ENCODE data around the gene SNRNP27.
"Not testable (repeated sequence)": the region's sequence is repeated elsewhere in the genome, so short reads cannot be mapped to it uniquely, and the experiment has no call there.

SNRNP27 gene, protein sequence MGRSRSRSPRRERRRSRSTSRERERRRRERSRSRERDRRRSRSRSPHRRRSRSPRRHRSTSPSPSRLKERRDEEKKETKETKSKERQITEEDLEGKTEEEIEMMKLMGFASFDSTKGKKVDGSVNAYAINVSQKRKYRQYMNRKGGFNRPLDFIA

DNA sequence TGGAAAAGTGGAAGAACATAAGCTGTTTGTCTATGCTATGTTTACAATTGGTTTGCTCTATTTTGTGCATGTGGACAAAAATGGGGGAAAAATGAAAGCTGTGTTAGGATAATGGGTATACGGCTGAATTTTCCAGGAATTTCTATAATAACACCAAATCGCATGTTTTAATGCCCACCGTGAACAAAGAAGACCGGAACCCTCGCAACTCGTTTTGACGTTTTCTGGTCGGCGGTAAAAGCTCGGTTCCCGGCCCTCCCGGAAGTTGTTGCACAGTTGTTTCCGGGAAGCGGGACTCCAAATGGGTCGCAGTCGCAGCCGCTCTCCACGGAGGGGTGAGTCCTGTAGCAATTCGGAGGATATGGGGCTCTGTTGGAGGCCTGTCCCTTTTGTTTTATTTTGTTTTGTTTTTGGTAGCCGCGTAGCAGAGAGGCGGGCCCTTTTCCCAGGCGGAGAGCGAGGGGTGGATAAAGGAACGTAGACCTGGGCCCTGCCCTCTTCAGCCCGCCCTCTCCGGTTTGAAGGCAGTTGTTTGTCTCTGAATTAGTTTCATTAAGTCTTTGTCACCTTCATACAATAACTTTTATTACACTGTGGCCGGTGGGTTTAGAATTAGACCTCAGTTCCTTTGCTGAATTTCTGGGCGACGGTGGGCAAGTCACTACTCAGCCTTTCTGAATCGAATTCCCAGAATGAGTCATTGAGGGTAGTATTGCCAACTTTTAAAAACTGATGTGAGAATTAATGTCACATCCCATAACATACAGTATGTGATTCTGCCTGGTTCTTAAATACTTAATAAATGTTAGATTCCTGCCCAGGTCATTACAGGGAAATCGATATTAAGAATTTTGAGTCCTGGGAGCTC lies at the start of gene SNRNP27:
SNRNP27 (plus strand) TSS at position 273 of the 868 bp plus-strand sequence; CDS start at position 302, 29 bp downstream.
- DNase-seq (ENCODE audit: low read depth in 1 of 2, low spot score in 1 of 2): peak; percentile 69 to 72

DNA sequence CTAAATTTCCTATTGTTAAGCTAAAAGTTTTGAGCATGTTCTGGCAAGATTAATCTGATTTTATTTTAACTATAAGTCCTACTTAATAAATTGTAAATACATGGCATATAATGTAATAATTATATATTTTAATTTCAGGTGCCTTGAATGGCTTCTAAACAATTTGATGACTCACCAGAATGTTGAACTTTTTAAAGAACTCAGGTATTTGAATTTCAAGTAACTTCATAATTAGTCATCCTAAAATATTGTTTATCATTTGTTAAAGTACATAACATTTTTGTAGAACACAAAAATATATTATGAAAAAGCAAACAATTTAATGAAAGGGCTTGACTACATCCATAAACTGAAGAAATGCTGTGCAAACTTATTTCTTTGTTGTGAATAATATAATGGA lies 49.8 kb upstream of the SNRNP27 start:
- DNase-seq (ENCODE audit: low read depth in 1 of 2, low spot score in 1 of 2): no peak

DNA sequence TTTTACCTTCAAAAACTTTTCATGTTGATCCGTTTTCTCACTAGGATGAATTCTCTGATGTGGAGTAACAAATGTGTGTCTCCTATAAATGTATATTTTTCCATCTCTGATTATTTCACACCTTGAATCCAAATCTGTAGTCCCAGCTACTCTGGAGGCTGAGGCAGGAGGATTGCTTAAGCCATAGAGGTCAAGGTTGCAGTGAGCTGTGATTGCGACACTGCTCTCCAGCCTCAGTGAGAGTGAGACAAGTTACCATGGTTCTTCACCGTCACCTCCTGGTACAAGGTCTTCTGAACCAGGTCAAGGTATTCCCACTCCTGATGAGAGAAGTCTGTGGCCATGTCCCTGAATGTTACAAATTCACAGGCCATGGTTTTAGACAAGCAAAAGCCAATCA lies 49.2 kb upstream of the SNRNP27 start:
- DNase-seq (ENCODE audit: low read depth in 1 of 2, low spot score in 1 of 2): no peak

- DNase-seq (ENCODE audit: low read depth in 1 of 2, low spot score in 1 of 2): no peak
These were observed 47.3 kb upstream of the SNRNP27 start for GRCh38 chr2:69846182-69847067.

- DNase-seq (ENCODE audit: low read depth in 1 of 2, low spot score in 1 of 2): no peak
These were observed 46.5 kb upstream of the SNRNP27 start for GRCh38 chr2:69847068-69847828.

GRCh38 chr2:69848186-69848790 lies 45.5 kb upstream of the SNRNP27 start:
- no peak for DNase-seq (ENCODE audit: low read depth in 1 of 2, low spot score in 1 of 2)

DNA sequence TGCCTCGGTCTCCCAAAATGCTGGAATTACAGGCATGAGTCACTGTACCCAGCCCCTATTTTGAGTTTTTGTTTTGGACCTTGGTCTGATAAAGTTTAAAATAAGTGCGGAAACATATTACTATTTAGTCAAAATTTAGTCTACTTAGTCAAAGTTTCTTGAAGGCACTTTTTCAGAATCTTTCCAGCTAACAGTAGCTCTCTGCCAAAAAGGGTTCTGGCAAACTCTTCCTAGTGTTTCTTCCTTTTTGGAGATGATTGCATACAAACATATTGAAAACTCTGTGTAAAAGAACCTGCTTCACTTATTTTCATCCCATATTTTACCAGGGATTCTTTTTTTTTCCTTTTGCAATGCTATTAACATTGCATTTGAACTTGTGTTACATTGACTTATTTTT lies 35.5 kb upstream of the SNRNP27 start:
- no peak for DNase-seq (ENCODE audit: low read depth in 1 of 2, low spot score in 1 of 2)

GRCh38 chr2:69863298-69863697 lies 30.5 kb upstream of the SNRNP27 start:
- DNase-seq (ENCODE audit: low read depth in 1 of 2, low spot score in 1 of 2): no peak

GRCh38 chr2:69888451-69888850 lies 5.3 kb upstream of the SNRNP27 start:
- no peak for DNase-seq (ENCODE audit: low read depth in 1 of 2, low spot score in 1 of 2)

- DNase-seq (ENCODE audit: low read depth in 1 of 2, low spot score in 1 of 2): no peak
These were observed 4.5 kb upstream of the SNRNP27 start for GRCh38 chr2:69889302-69889701.

DNA sequence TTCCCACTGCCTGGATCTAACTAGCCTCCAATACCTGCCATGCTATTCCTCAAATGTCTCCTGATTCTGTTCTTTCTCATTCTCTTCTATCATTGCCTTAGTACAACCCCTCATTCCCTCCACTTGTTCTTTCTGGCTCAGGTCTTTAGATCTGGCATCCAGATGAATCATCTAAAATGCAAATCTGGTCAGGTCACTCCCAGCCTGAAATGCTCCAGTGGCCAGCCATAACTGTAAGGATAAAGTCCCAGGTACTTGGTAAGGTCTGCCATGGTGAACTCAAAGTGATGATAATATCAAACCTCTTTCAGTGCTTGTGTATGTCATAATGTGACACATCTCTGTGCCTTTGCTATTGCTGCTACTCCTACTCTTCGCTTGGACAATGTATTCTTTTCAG lies 2.9 kb upstream of the SNRNP27 start:
- DNase-seq (ENCODE audit: low read depth in 1 of 2, low spot score in 1 of 2): no peak

DNA sequence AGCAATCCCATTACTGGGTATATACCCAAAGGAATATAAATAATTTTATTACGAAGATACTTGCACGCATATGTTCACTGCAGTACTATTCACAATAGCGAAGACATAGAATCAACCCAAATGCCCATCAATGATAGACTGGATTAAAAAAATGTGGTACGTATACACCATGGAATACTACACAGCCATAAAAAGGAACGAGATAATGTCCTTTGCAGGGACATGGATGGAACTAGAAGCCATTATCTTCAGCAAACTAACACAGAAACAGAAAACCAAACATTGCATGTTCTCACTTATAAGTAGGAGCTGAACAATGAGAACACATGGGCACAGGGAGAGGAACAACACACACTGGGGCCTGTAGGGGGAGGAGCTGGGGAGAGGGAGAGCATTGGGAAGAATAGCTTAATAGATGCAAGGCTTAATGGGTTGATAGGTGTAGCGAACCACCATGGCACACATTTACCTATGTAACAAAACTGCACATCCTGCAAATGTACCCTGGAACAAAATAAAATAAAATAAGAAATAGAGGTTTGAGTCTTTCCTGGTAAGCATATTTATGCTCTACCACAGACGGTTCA lies 825 bp upstream of the SNRNP27 start:
- DNase-seq (ENCODE audit: low read depth in 1 of 2, low spot score in 1 of 2): not testable (repeated sequence)

- not testable (repeated sequence) for DNase-seq (ENCODE audit: low read depth in 1 of 2, low spot score in 1 of 2)
These were observed 981 bp downstream of the SNRNP27 start for GRCh38 chr2:69894737-69895136.

GRCh38 chr2:69902213-69902922 lies 8.6 kb downstream of the SNRNP27 start:
- no peak for DNase-seq (ENCODE audit: low read depth in 1 of 2, low spot score in 1 of 2)

DNA sequence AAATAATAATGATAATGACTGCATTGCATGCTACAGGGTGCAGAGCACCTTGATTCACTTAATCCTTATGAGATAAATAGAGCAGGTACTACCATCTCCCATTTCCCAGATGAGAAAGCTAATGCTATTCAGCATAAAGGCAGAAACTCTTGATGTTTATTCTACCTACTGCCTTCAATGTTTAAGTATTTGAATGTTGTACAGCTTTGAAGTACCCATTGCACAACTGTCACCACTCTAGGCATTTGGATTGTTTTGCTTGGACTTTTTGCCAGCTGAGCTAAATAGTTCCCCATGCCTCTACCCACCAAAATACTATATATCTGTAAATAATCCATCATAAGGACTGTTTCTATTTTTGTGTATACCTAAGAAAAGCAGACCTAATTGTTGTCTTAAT lies 13.5 kb downstream of the SNRNP27 start:
- no peak for DNase-seq (ENCODE audit: low read depth in 1 of 2, low spot score in 1 of 2)

DNA sequence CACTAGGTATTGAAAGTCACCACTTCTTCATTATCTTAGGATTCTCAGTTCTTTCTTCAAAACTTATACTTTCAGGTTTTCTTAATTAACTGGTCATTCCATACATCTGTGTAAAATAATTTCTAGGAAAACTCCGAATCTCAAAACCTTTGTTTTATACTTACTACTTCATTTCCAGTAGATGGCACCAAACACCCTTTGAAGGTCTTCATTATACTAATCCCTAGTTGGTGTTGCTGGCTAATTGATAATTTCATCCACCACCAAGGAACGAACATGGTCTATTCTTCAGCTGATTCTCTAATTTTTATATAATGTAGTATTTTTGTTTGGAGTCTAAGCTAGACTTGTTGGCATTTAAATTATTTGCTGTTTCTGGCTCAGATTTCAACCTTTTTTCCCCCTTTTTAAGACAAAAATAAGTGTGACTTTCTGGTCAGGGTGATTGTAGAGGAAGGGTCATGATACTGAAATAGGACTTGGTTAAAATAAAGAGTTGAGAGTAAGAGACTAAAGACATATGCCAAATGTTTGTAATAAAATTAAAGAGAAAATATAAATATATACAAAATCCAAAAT lies 18.3 kb downstream of the SNRNP27 start:
- no peak for DNase-seq (ENCODE audit: low read depth in 1 of 2, low spot score in 1 of 2)

GRCh38 chr2:69914164-69914949 lies 20.6 kb downstream of the SNRNP27 start:
- DNase-seq (ENCODE audit: low read depth in 1 of 2, low spot score in 1 of 2): no peak

All from activated T-helper 1 cell treated with anti-CD3 and anti-CD28 coated beads, Interleukin-2, amount 50 U/mL, for 16 hours (primary cell).